HG03469 (cell line): ENCODE results near the gene MCTP1.
"Not testable (repeated sequence)": the region's sequence is repeated elsewhere in the genome, so short reads cannot be mapped to it uniquely, and the experiment has no call there.

Experiments
- ATAC-seq: cut with Tn5 transposase; IDR thresholded peaks from one replicate; pipeline ENCODE4 v1.9.1; 2021; ENCODE audit warnings: mild to moderate bottlenecking, moderate library complexity, moderate number of reproducible peaks; ENCODE audit not compliant: unreplicated experiment

Gene MCTP1

GRCh38 chr5:95042037-95042436 lies 242.9 kb downstream of the MCTP1 start:
- no peak for ATAC-seq

- no peak for ATAC-seq
These were observed 248.8 kb downstream of the MCTP1 start for GRCh38 chr5:95035891-95036685.

DNA sequence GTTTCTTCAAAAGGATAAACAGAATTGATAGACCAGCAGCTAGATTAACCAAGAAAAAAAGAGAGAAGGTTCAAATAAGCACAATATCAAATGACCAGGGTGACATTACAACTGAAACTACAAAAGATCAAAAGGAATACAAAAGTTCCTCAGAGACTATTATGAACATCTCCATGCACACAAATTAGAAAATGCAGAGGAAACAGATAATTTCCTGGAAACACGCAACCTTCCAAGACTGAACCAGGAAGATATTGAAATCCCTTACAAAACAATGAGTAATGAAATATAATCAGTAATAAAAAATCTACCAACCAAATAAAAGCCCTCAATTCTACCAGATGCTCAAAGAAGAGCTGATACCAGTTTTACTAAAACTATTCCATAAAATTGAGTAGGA lies 252.1 kb downstream of the MCTP1 start:
- ATAC-seq, result no peak

DNA sequence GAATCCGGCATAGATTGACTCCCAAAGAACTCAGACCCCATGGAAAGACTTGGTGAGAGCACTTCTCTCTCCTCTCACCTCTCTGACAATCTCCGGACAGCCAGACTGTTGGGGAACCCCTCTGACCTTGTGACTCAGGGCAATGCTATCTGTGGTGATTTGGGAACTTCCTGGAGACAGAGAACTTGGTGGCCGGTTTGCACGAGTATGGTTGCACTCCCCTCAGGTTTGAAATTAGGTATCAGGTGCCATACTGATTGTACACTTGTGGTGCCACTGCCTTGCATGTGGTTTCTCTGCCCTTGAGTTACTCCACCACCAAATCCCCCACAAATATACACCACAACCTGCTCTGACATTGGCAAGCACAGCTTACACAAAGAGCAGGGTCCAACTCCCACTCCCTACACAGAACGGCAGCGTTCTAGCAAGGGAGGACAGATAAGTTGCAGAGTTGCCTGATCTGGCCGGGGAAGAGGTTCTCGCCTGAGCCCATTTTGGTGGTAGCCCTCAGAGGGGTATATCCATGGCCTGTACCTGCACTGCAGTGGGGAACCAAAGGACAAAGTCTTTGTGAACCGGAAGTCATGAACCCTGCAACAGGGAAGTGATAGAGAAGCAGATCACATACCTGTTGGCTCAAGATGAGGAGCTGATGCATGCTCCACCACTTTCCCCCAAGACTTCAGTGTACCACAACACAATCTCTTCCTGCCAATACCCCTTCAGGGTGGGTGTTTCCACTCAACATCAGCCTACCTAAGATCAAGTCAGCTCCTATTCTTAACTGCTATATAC lies 255.1 kb downstream of the MCTP1 start:
- no peak for ATAC-seq

GRCh38 chr5:95027775-95028174 lies 257.1 kb downstream of the MCTP1 start:
- no peak for ATAC-seq

DNA sequence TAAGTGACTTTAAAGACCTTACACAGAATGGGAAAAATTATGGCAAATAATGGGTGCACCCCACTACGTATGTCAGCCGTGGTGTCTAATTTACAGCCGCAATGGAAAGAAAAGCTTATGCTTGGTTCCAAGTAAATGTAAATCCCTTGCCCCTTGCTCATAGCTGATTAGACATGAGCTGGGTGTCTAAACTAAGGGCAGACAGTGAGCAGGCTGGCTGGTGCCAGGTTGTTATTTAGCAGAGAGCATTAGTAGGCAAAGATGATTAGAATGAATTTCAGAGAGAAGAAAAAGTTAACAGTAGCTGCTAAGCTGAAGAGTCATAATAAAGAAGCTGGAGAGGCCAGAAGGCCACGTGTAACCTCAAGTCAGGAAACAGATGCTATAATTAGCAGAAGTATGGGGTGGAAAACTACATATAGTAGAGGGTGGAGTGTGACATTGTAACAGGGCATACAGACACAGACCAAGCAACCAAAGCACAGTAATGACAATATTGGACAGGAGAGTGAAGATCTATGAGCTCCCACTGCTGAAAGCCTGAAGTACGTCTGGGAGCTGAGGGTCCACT lies 257.7 kb downstream of the MCTP1 start:
- ATAC-seq, result no peak

DNA sequence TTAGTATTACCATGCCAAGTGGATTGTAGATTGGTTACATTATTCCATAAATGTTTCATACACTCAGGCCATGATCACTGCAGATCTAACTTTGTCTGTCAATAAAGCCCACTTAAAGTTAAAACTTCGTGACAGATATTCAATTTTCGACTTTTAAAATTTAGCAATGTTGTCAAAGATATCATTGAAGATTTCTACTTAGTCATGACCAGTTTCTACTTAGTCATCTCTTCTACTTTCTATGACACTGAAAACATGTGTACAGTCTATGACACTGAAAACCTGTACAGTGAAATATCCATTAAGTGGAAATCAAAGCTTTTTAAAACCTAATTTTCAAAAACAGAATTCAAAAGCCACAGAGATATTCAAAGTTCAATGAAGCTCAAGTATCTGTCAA lies 258.2 kb downstream of the MCTP1 start:
- ATAC-seq, result no peak

DNA sequence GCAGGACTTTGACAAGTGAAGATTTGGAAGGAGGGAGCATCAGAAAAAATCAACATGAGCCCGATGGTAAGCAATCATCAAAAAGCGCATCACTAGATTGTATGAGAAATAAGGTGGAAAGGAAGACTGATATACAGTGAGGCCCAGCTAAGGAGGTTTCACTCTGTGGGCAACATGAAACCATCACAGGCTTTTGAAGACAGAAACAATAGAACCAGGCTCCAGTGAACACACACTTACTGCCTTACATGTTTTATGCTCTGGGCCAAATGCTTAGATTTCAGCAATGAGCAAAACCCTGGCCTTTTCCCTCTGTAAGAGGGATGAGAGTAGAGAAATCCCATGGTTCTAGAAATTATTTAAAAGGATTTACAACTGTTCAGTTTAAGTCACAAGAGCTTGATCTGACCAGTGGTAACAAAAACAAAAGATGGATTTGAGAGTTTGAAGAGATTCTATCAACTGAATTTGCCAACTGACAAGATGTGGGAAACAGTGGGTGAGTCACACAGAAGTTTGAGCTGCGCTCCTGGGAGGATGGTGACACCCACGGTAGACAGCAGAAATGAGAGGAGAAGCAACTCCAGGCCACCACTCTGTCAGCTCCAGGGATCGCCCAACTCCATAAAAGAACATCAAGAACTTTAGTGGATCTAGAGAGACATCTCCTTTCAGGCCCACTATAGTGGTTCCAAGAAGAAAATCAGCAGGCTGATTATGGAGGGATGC lies 261.8 kb downstream of the MCTP1 start:
- ATAC-seq, result peak; percentile 71

GRCh38 chr5:95020345-95020744 lies 264.5 kb downstream of the MCTP1 start:
- no peak for ATAC-seq

GRCh38 chr5:95018946-95019345 lies 265.9 kb downstream of the MCTP1 start:
- ATAC-seq, result no peak

DNA sequence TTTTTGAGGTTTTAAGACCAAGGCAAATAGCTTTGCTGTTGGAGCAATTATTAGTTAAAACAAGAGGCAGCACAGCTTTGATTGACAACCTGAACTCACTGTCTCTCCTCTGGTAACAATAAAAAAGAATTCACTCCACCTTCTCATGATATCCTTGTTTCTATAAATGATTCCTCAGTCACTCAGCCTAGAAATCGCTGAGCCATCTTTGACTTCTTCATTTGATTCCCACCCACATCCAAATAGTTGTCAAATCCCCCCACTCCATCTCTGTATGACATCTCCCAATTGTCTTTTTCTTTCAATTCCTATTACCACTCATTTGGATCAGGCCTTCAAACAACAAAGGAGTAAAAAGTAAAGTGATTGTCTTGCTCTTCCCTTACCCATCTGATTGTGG lies 266.4 kb downstream of the MCTP1 start:
- no peak for ATAC-seq

DNA sequence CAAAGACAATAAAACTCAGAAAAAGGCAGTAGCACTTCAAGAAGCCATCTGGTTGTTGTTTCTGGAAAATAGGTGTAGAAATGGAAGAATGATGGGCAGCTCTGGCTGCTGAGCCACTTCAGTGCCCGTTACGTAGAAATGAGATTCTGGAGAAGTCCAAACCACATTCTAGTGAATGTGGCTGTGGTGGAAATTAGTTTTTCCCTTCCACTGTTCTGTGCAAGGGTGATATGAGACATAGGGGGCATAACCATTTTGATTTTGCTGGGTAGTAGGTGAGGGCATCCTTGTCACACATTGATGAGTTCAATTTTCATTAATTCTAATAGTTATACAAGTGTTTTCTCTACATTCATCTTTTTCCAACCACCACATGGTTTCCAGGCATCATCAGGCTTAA lies 275.1 kb downstream of the MCTP1 start:
- no peak for ATAC-seq

DNA sequence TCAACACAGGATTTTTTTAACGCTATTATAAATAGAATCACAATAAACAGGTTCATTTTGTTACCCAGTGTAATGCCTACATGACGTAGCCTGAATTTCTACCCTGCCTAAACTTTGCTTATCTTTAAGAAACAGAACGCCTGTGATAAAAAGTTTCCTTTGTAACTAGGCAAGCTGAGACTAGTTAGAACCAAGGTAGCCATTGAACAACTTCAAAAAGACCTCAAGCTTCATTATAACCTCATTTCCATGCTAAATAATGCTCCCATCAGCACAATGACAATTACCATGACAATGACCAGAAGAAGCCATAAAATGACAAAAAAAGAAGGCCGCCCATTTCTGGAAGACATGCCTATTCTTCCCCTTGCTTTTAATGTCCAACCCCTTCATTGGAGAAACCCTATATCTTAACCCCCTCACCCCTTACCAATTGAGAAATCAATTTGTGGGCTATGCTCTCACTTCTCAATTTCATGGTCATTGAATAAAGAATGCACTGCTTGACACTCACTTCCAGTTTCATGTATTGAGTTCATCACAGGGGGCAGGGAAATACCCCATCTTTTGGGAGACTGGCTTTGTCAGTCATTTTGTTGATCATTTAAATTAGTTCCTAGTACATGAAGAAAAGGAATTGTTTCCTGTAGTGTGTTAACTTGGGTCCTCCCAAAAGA lies 276.8 kb downstream of the MCTP1 start:
- ATAC-seq, result no peak

DNA sequence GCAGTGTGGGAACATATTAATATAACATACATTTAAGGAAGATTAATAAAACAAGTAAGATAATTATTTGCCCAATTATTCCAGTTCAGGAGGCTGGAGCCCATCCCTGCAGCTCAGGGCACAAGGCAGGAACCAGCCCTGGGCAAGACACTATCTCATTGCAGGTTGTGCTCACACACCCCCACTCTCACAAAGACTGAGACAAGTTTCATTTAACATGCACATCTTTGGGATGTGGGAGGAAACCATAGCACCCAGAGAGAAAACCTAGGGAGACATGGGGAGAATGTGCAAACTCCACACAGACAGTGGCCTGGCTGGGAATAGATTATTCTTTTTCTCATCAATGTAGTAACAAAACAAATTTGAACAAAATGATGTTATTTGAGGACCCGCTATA lies 279.1 kb downstream of the MCTP1 start:
- ATAC-seq, result no peak

DNA sequence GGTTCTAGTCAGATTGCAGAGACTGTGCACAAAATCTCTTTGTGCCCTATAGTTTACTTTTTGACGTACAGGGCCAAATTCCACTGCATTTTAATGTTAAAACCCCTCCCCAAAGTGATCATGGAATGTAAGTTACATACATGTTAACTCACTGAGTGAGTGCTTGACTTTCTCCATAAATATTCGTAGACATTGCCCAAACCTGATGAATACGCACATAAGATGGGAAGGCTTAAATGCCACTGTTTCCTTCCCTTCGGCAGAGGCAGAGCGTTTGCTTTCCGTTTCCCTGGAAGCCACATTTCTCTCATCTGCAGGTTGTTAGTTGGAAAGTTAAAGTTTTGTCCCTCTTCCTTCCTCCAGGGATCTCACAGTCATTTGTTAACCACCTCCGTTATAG lies 286.2 kb downstream of the MCTP1 start:
- ATAC-seq, result no peak

GRCh38 chr5:94994537-94994936 lies 290.4 kb downstream of the MCTP1 start:
- ATAC-seq, result not testable (repeated sequence)

GRCh38 chr5:94993491-94993890 lies 291.4 kb downstream of the MCTP1 start:
- ATAC-seq, result no peak

GRCh38 chr5:94992325-94992724 lies 292.6 kb downstream of the MCTP1 start:
- peak; percentile 69 for ATAC-seq

DNA sequence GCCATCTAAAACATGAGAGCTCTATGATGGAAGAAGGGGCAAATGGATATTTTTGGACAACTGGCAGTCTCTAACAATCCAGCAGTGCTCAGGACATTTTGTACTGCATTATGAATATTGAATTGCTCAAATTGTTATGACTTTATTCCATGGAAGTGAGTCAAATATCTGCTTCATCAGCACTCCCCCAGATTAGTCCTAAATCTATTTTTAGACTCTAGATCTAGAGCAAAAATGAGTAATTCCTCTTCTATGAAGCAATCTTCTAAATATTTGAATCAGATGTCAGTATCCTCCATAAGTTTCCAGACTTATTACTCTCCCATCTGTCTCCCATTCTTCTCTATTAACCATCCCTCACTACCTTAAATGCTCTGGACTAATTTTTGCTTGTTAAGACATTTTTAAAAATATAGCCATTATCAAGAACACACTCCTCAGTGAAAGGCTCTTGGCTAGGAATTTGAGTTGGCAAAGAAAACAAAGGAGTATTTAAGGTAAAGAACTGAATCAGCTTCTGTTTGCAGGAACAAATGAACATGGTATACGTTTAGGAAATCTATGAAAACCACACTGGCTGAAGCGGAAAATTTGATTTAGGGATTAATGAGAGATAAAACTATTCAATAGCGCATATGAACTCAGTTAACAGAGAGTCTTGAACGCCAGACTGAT lies 300.9 kb downstream of the MCTP1 start:
- ATAC-seq, result no peak

- no peak for ATAC-seq
These were observed 307.5 kb downstream of the MCTP1 start for GRCh38 chr5:94977437-94977836.
